NT2/D1 (cell line): ENCODE measurements around the gene DCX.

ENCODE experiments used
- DNase-seq: peaks from one replicate; pipeline ENCODE4 v3.0.0-alpha.2; 2011; ENCODE audit warnings: low read depth, low spot score
- H3K27me3 ChIP-seq: 2 replicates; pipeline ENCODE4 v1.6.0; 2011; ENCODE audit warnings: mild to moderate bottlenecking; ENCODE audit not compliant: insufficient read length, insufficient read depth
- H3K36me3 ChIP-seq: 2 replicates; pipeline ENCODE4 v1.6.1; 2011; ENCODE audit warnings: mild to moderate bottlenecking, low read length, mixed read lengths; ENCODE audit not compliant: insufficient read depth, insufficient read length
- H3K4me1 ChIP-seq: 2 replicates; pipeline ENCODE4 v1.5.1; 2011; ENCODE audit not compliant: insufficient read depth, insufficient read length
- H3K4me3 ChIP-seq: 2 replicates; pipeline ENCODE4 v1.5.1; 2011; ENCODE audit warnings: low read depth; ENCODE audit not compliant: insufficient read length
- H3K9ac ChIP-seq: 2 replicates; pipeline ENCODE4 v1.6.0; 2011; ENCODE audit warnings: low read depth; ENCODE audit not compliant: insufficient read length
- H3K9me3 ChIP-seq: 2 replicates; pipeline ENCODE4 v1.5.1; 2011; ENCODE audit warnings: mild to moderate bottlenecking, low read length; ENCODE audit not compliant: insufficient read depth
- SUZ12 ChIP-seq: IDR thresholded peaks from 2 replicates; pipeline ENCODE4 v1.6.1; 2011; ENCODE audit not compliant: insufficient read length, insufficient read depth; ENCODE audit errors: extremely low read depth
- YY1 ChIP-seq: IDR thresholded peaks from 2 replicates; pipeline ENCODE4 v1.6.1; 2011; ENCODE audit not compliant: insufficient read length, insufficient read depth
- ZNF274 ChIP-seq: IDR thresholded peaks from 2 replicates; pipeline ENCODE4 v1.6.1; 2011; ENCODE audit warnings: mild to moderate bottlenecking, low read depth, low read length

The DCX gene

GRCh38 chrX:111338095-111338698 is 73.8 kb downstream of the DCX start:
- no peak overlapping the region for H3K4me3 ChIP-seq
- H3K27me3 ChIP-seq: no peaks in the 10 kb centered on the region
- DNase-seq: no peak
- H3K9ac ChIP-seq: no peak overlapping the region
- no peaks in the 10 kb centered on the region for H3K36me3 ChIP-seq
- H3K4me1 ChIP-seq: no peaks in the 10 kb centered on the region
- no peaks in the 10 kb centered on the region for H3K9me3 ChIP-seq
- no peak for TF ChIP-seq ZNF274
- TF ChIP-seq YY1: no peak
- no peak for TF ChIP-seq SUZ12

GRCh38 chrX:111337067-111337637 is 74.8 kb downstream of the DCX start:
- H3K4me3 ChIP-seq: no peak overlapping the region
- H3K4me1 ChIP-seq: no peaks in the 10 kb centered on the region
- H3K9ac ChIP-seq: no peak overlapping the region
- no peak for DNase-seq
- H3K27me3 ChIP-seq: no peaks in the 10 kb centered on the region
- no peaks in the 10 kb centered on the region for H3K36me3 ChIP-seq
- H3K9me3 ChIP-seq: no peaks in the 10 kb centered on the region
- TF ChIP-seq ZNF274 (no peak), YY1 (no peak), SUZ12 (no peak)

GRCh38 chrX:111336141-111336540 is 75.9 kb downstream of the DCX start:
- TF ChIP-seq ZNF274 (no peak), YY1 (no peak), SUZ12 (no peak)
- no peaks in the 10 kb centered on the region for H3K9me3 ChIP-seq
- no peak overlapping the region for H3K4me3 ChIP-seq

GRCh38 chrX:111329370-111329769 is 82.6 kb downstream of the DCX start:
- TF ChIP-seq ZNF274: no peak
- TF ChIP-seq YY1: no peak
- TF ChIP-seq SUZ12: no peak

More at GRCh38 chrX:111336141-111336540, 75.9 kb downstream of the DCX start:
- H3K9ac ChIP-seq: no peak overlapping the region
- no peaks in the 10 kb centered on the region for H3K27me3 ChIP-seq
- H3K4me1 ChIP-seq: no peaks in the 10 kb centered on the region
- H3K36me3 ChIP-seq: no peaks in the 10 kb centered on the region
- no peak for DNase-seq

GRCh38 chrX:111328858-111329257 is 83.1 kb downstream of the DCX start:
- DNase-seq: no peak
- H3K27me3 ChIP-seq: no peaks in the 10 kb centered on the region
- no peaks in the 10 kb centered on the region for H3K4me1 ChIP-seq
- no peaks in the 10 kb centered on the region for H3K9me3 ChIP-seq
- H3K36me3 ChIP-seq: no peaks in the 10 kb centered on the region
- H3K9ac ChIP-seq: no peak overlapping the region
- H3K4me3 ChIP-seq: no peak overlapping the region
- no peak for TF ChIP-seq SUZ12
- no peak for TF ChIP-seq YY1
- no peak for TF ChIP-seq ZNF274

More at GRCh38 chrX:111329370-111329769, 82.6 kb downstream of the DCX start:
- no peak overlapping the region for H3K4me3 ChIP-seq
- no peaks in the 10 kb centered on the region for H3K9me3 ChIP-seq
- no peak overlapping the region for H3K9ac ChIP-seq
- H3K4me1 ChIP-seq: no peaks in the 10 kb centered on the region
- H3K36me3 ChIP-seq: no peaks in the 10 kb centered on the region
- DNase-seq: no peak
- H3K27me3 ChIP-seq: no peaks in the 10 kb centered on the region

GRCh38 chrX:111322231-111322855 is 89.6 kb downstream of the DCX start:
- H3K4me3 ChIP-seq: no peak overlapping the region
- DNase-seq: no peak
- TF ChIP-seq ZNF274 (no peak), SUZ12 (no peak), YY1 (no peak)
- H3K27me3 ChIP-seq: no peaks in the 10 kb centered on the region
- H3K9me3 ChIP-seq: no peaks in the 10 kb centered on the region
- H3K9ac ChIP-seq: no peak overlapping the region
- H3K36me3 ChIP-seq: no peaks in the 10 kb centered on the region
- no peaks in the 10 kb centered on the region for H3K4me1 ChIP-seq

GRCh38 chrX:111319451-111319850 is 92.5 kb downstream of the DCX start:
- Histone ChIP-seq H3K4me3 (no peak overlapping the region), H3K27me3 (no peaks in the 10 kb centered on the region), H3K9me3 (no peaks in the 10 kb centered on the region), H3K4me1 (no peaks in the 10 kb centered on the region), H3K9ac (no peak overlapping the region), H3K36me3 (no peaks in the 10 kb centered on the region)
- no peak for DNase-seq
- no peak for TF ChIP-seq ZNF274
